HepG2 (cell line): Measurements from ENCODE around the gene MAMSTR. TPM values are rescaled to one million over a fixed set of nuclear protein-coding genes. Genes with fewer than 3 reads are reported as not detected.

Experiments
- BCLAF1 ChIP-seq: fragments of 450-650 bp; IDR thresholded peaks from 2 replicates; pipeline ENCODE4 v1.6.1; 2017; ENCODE audit warnings: mild to moderate bottlenecking
- HNRNPH1 ChIP-seq: fragments of 200-400 bp; formaldehyde crosslinking; optimal IDR thresholded peaks from 2 replicates; pipeline ENCODE3; 2017; ENCODE audit warnings: mild to moderate bottlenecking, low read depth, low read length
- IKZF1 ChIP-seq: fragments of 450-650 bp; IDR thresholded peaks from 2 replicates; pipeline ENCODE4 v1.7.1; 2016
- MLX ChIP-seq: IDR thresholded peaks from 2 replicates; pipeline ENCODE4 v1.6.1; 2016
- NBN ChIP-seq: fragments of 450-650 bp; conservative IDR thresholded peaks from 2 replicates; pipeline ENCODE4 v1.6.1; 2017
- NFRKB ChIP-seq: fragments of 450-650 bp; IDR thresholded peaks from 2 replicates; pipeline ENCODE4 v1.6.1; 2017
- NPAS2 ChIP-seq: sonication (generic); formaldehyde crosslinking; IDR thresholded peaks from 2 replicates; pipeline ENCODE4 v1.8.0; 2022; ENCODE audit warnings: mild to moderate bottlenecking, missing genetic modification reagents, borderline replicate concordance
- RNF2 ChIP-seq: fragments of 450-650 bp; conservative IDR thresholded peaks from 2 replicates; pipeline ENCODE4 v1.6.1; 2016; ENCODE audit warnings: low read depth
- SETDB1 ChIP-seq: sonication (generic); formaldehyde crosslinking; IDR thresholded peaks from 2 replicates; pipeline ENCODE4 v1.5.1; 2020; ENCODE audit warnings: missing genetic modification reagents, mild to moderate bottlenecking, borderline replicate concordance
- SRSF4 ChIP-seq: fragments of 200-400 bp; formaldehyde crosslinking; IDR thresholded peaks from one replicate; pipeline ENCODE4 v1.6.1; 2018; ENCODE audit warnings: mild to moderate bottlenecking, low read depth, low read length, moderate library complexity; ENCODE audit not compliant: poor library complexity, severe bottlenecking
- ZBTB14 ChIP-seq: sonication (generic); formaldehyde crosslinking; IDR thresholded peaks from 2 replicates; pipeline ENCODE4 v1.4.0; 2020; ENCODE audit warnings: missing genetic modification reagents
- ZNF121 ChIP-seq: sonication (generic); formaldehyde crosslinking; IDR thresholded peaks from 2 replicates; pipeline ENCODE4 v1.5.0; 2020; ENCODE audit warnings: mild to moderate bottlenecking, missing genetic modification reagents
- ZNF253 ChIP-seq: sonication (generic); formaldehyde crosslinking; IDR thresholded peaks from 2 replicates; pipeline ENCODE4 v1.8.0; 2022; ENCODE audit warnings: mild to moderate bottlenecking, missing genetic modification reagents, borderline replicate concordance
- ZNF280D ChIP-seq: sonication (generic); formaldehyde crosslinking; IDR thresholded peaks from 2 replicates; pipeline ENCODE4 v1.5.1; 2020; ENCODE audit warnings: mild to moderate bottlenecking, missing genetic modification reagents
- ZNF503 ChIP-seq: sonication (generic); formaldehyde crosslinking; IDR thresholded peaks from 2 replicates; pipeline ENCODE4 v1.4.0; 2020; ENCODE audit warnings: missing genetic modification reagents
- ZNF720 ChIP-seq: sonication (generic); formaldehyde crosslinking; IDR thresholded peaks from 2 replicates; pipeline ENCODE4 v1.4.0; 2020; ENCODE audit warnings: missing genetic modification reagents
- ZNF772 ChIP-seq: sonication (generic); formaldehyde crosslinking; IDR thresholded peaks from 2 replicates; pipeline ENCODE4 v1.5.0; 2020; ENCODE audit warnings: mild to moderate bottlenecking, missing genetic modification reagents
- ZNF790 ChIP-seq: sonication (generic); formaldehyde crosslinking; IDR thresholded peaks from 2 replicates; pipeline ENCODE4 v1.8.0; 2022; ENCODE audit warnings: missing genetic modification reagents, mild to moderate bottlenecking, borderline replicate concordance
- polyA plus RNA-seq, 8 experiments: library from polyadenylated mRNA; depleted of rRNA in 3 of 8; stranded (reverse) in 7 of 8; unstranded in 1 of 8; fragments of >200 nt; fragmentation: Illumina TruSeq in 4 of 8; extraction: Trizol in 4 of 8; gene quantifications; 2 replicates each; pipeline versions ENCODE4 v1.2.1 to v1.2.3, GENCODE V29; 2011 to 2016; ENCODE audit warnings: low read depth in 4 of 8, missing spikeins in 1 of 8, mixed read lengths in 1 of 8; ENCODE audit not compliant: insufficient read depth in 1 of 8
- total RNA-seq, 5 experiments: library from RNA; depleted of rRNA; stranded (reverse); fragments of >200 nt; fragmentation: Illumina TruSeq; extraction: Trizol; gene quantifications; 2 replicates each; pipeline ENCODE4 v1.2.3, GENCODE V29; 2016; ENCODE audit warnings: low read depth in 1 of 5

The MAMSTR gene
- total and polyA plus RNA-seq, 2 of the 13 experiments (the other 11 are each of a cell fraction or from before 2014, with no cell fraction given): 2.2 to 2.4 TPM

GRCh38 chr19:48713864-48714755 is 5.4 kb downstream of the MAMSTR start (continued):
- TF ChIP-seq ZNF280D (no peak), IKZF1 (no peak), NBN (no peak), SRSF4 (no peak), NPAS2 (CRISPR knock-in tag) (no peak), ZNF720 (no peak), NFRKB (no peak), ZNF121 (CRISPR knock-in tag) (no peak), HNRNPH1 (no peak), ZNF772 (CRISPR knock-in tag) (no peak), ZNF253 (CRISPR knock-in tag) (no peak), RNF2 (no peak), ZNF790 (CRISPR knock-in tag) (no peak), MLX (peak; percentile 17; the same call in 1 of the 2 replicates), ZBTB14 (CRISPR knock-in tag) (0 out of 2 replicates have a peak, but pooled peaks have one; percentile 25), BCLAF1 (no peak), SETDB1 (no peak), ZNF503 (CRISPR knock-in tag) (no peak)
